Measurements from ENCODE around the gene EYA4.

DNA sequence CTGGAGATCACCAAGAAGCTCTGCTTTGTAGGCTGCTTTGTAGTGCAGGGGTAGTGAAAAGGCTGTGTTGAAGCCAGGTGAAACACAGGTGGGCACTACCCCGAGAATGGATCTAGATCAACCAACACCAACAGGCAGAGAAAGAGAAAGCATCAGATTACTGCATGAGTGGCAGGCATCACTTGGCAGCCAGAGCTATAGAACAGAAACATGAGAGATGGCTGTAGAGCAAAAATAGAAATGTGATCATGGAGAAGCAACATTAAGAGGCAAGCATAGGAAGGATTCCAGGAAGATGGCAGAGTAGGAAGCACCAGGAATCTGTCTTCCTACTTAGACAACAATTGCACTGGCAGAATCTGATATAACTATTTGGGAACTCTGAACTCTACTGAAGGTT, 336.7 kb downstream of the EYA4 start:
- no peak for TF ChIP-seq EZH2 (IDR thresholded peaks at IDR 0.05; ENCODE audit: borderline replicate concordance, low read length)
- TF ChIP-seq, protein P1, sequence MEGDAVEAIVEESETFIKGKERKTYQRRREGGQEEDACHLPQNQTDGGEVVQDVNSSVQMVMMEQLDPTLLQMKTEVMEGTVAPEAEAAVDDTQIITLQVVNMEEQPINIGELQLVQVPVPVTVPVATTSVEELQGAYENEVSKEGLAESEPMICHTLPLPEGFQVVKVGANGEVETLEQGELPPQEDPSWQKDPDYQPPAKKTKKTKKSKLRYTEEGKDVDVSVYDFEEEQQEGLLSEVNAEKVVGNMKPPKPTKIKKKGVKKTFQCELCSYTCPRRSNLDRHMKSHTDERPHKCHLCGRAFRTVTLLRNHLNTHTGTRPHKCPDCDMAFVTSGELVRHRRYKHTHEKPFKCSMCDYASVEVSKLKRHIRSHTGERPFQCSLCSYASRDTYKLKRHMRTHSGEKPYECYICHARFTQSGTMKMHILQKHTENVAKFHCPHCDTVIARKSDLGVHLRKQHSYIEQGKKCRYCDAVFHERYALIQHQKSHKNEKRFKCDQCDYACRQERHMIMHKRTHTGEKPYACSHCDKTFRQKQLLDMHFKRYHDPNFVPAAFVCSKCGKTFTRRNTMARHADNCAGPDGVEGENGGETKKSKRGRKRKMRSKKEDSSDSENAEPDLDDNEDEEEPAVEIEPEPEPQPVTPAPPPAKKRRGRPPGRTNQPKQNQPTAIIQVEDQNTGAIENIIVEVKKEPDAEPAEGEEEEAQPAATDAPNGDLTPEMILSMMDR (IDR thresholded peaks at IDR 0.05; ENCODE audit: low read length), result no peak
